ENCODE results near the gene NPIPB6. TPM values are rescaled to one million over a fixed set of nuclear protein-coding genes. Genes with fewer than 3 reads are reported as not detected.
"Not testable (repeated sequence)": the region's sequence is repeated elsewhere in the genome, so short reads cannot be mapped to it uniquely, and the experiment has no call there.

NPIPB6 gene
- total and polyA plus RNA-seq, 2 donors (not counting 1 experiment from before 2014, with no cell fraction given) = 2.1 to 5.8 TPM

DNA sequence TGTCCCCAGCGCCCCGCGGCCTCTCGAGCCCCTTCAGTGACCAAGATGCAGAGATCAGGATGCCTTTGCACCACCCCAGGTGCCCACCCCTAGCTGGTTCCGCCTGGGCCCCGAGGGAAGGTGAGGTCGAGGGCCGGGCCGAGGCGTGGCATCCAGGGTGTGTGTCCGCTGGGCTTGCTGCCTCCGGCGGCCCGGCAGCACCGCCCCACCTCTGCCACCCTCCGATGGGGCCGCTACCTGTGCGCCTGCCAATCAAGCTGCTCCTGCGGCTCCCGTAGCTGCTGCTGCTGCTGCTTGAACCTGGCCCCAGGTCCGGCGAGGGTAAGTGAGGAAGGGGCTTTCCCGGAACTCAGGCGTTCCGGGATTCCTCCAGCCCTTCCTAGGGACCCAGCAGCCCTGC is 11.0 kb upstream of the NPIPB6 start:
- DNase-seq; H3K4me3 Mint-ChIP-seq; H3K4me2 ChIP-seq (replicated peaks; ENCODE audit: low read depth, low read length, poor library complexity, severe bottlenecking); H3K9ac ChIP-seq (ENCODE audit: low read length); H3K27me3 Mint-ChIP-seq; H3K27me3 ChIP-seq (replicated peaks in 1 of 4; ENCODE audit: control extremely low read depth in 1 of 4, control insufficient read depth in 3 of 4, insufficient read depth in 4 of 4, low read length in 3 of 4); H3K4me3 ChIP-seq (ENCODE audit: control extremely low read depth in 1 of 5, extremely low read depth in 1 of 5, insufficient read depth in 1 of 5, low read depth in 2 of 5, low read length in 4 of 5); H3K9me3 ChIP-seq (ENCODE audit: control extremely low read depth in 1 of 3, control insufficient read depth in 2 of 3, insufficient read depth in 1 of 3, low read length in 2 of 3); POLR2A ChIA-PET; H2AFZ ChIP-seq (ENCODE audit: insufficient read depth, low read depth, low read length, poor library complexity, severe bottlenecking); ATAC-seq (ENCODE audit: low read depth); H3K27ac ChIP-seq (ENCODE audit: low read length in 2 of 2); H4K20me1 ChIP-seq (ENCODE audit: control insufficient read depth, insufficient read depth, low read length, poor library complexity, severe bottlenecking); intact Hi-C loops (cut with micrococcal nuclease); H3K27ac Mint-ChIP-seq; H3K79me2 ChIP-seq (ENCODE audit: control insufficient read depth, insufficient read depth, low read length); CTCF ChIA-PET; H3K4me1 Mint-ChIP-seq; H3K4me1 ChIP-seq (ENCODE audit: control insufficient read depth in 2 of 2, insufficient read depth in 2 of 2, low read length in 2 of 2); H3K36me3 ChIP-seq (replicated peaks in 1 of 2; ENCODE audit: control extremely low read depth in 1 of 2, control insufficient read depth in 1 of 2, extremely low read depth in 1 of 2, insufficient read depth in 2 of 2, low read length in 1 of 2); H3K9me3 Mint-ChIP-seq (ENCODE audit: insufficient read depth): not testable (repeated sequence)
- no CpG with 5 or more reads among the region's 25 CpGs for WGBS (ENCODE audit: insufficient coverage)

GRCh38 chr16:28367926-28368325 is 4.6 kb upstream of the NPIPB6 start:
- intact Hi-C loops (cut with micrococcal nuclease); H3K4me1 Mint-ChIP-seq: not testable (repeated sequence)

DNA sequence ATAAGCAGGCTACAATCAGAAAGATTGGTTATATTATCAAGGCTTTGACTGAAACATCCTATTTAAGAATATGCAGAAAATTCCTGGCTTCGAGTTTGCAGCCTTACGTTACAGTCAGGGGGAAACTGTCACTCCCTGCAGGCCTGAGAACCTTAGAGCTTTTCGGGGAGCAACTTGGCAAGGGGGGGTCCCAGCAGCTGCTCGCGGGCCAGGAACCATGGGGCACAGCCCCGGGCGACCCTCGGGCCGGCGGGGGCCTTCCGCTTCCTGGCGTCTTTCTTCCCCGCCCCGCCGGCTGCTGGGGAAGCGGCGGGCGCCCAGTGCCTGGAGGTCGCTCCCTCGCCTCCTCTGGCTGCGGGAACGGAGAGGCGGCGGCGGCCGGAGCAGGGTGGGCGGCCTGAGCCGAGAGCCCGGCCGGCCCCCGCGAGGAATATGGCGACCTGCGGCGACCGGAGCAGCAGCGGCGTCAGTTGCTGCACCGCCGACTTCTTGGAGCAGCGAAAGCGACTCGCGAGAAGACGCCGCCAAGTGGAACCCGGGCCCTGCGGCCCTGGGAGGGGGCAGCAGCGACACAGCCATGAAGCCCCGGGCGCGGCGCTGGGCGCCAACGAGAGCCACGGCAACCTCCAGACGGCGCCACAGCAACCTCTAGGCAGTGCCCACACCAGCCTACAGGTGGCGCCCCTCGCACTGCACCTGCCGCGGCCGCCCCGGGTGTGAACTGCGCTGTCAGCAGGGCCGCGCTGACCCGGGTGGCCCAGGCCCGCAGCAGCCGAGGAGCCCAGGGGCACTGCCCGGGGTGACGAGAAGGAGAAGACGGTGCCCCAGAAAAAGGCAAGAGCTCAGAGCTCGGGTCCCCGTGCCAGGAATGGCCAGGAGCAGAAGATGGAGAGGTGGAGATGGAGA is 1.2 kb upstream of the NPIPB6 start:
- H3K79me2 ChIP-seq (ENCODE audit: control insufficient read depth, insufficient read depth, low read length); POLR2A ChIA-PET; H3K27ac ChIP-seq (ENCODE audit: low read length in 2 of 2); H4K20me1 ChIP-seq (ENCODE audit: control insufficient read depth, insufficient read depth, low read length, poor library complexity, severe bottlenecking); DNase-seq; H3K9ac ChIP-seq (ENCODE audit: low read length); H3K4me3 Mint-ChIP-seq; H3K4me1 Mint-ChIP-seq; H3K4me2 ChIP-seq (replicated peaks; ENCODE audit: low read depth, low read length, poor library complexity, severe bottlenecking); H3K36me3 ChIP-seq (replicated peaks in 1 of 2; ENCODE audit: control extremely low read depth in 1 of 2, control insufficient read depth in 1 of 2, extremely low read depth in 1 of 2, insufficient read depth in 2 of 2, low read length in 1 of 2); CTCF ChIA-PET; H3K27ac Mint-ChIP-seq; H3K4me3 ChIP-seq (ENCODE audit: control extremely low read depth in 1 of 5, extremely low read depth in 1 of 5, insufficient read depth in 1 of 5, low read depth in 2 of 5, low read length in 4 of 5); H3K27me3 ChIP-seq (replicated peaks in 1 of 4; ENCODE audit: control extremely low read depth in 1 of 4, control insufficient read depth in 3 of 4, insufficient read depth in 4 of 4, low read length in 3 of 4); H2AFZ ChIP-seq (ENCODE audit: insufficient read depth, low read depth, low read length, poor library complexity, severe bottlenecking); intact Hi-C loops (cut with micrococcal nuclease); H3K9me3 Mint-ChIP-seq (ENCODE audit: insufficient read depth); H3K27me3 Mint-ChIP-seq; H3K9me3 ChIP-seq (ENCODE audit: control extremely low read depth in 1 of 3, control insufficient read depth in 2 of 3, insufficient read depth in 1 of 3, low read length in 2 of 3); H3K4me1 ChIP-seq (ENCODE audit: control insufficient read depth in 2 of 2, insufficient read depth in 2 of 2, low read length in 2 of 2): not testable (repeated sequence)
- ATAC-seq (ENCODE audit: low read depth) = peak; percentile 99
- WGBS (ENCODE audit: insufficient coverage) = no CpG with 5 or more reads among the region's 75 CpGs

More at GRCh38 chr16:28367926-28368325, 4.6 kb upstream of the NPIPB6 start:
- H3K27me3 ChIP-seq (replicated peaks in 1 of 4; ENCODE audit: control extremely low read depth in 1 of 4, control insufficient read depth in 3 of 4, insufficient read depth in 4 of 4, low read length in 3 of 4); H4K20me1 ChIP-seq (ENCODE audit: control insufficient read depth, insufficient read depth, low read length, poor library complexity, severe bottlenecking); H2AFZ ChIP-seq (ENCODE audit: insufficient read depth, low read depth, low read length, poor library complexity, severe bottlenecking); H3K4me3 Mint-ChIP-seq; ATAC-seq (ENCODE audit: low read depth); H3K79me2 ChIP-seq (ENCODE audit: control insufficient read depth, insufficient read depth, low read length); H3K9me3 ChIP-seq (ENCODE audit: control extremely low read depth in 1 of 3, control insufficient read depth in 2 of 3, insufficient read depth in 1 of 3, low read length in 2 of 3); CTCF ChIA-PET; H3K9ac ChIP-seq (ENCODE audit: low read length); H3K4me3 ChIP-seq (ENCODE audit: control extremely low read depth in 1 of 5, extremely low read depth in 1 of 5, insufficient read depth in 1 of 5, low read depth in 2 of 5, low read length in 4 of 5); H3K4me1 ChIP-seq (ENCODE audit: control insufficient read depth in 2 of 2, insufficient read depth in 2 of 2, low read length in 2 of 2); POLR2A ChIA-PET; H3K4me2 ChIP-seq (replicated peaks; ENCODE audit: low read depth, low read length, poor library complexity, severe bottlenecking); H3K27ac Mint-ChIP-seq; H3K9me3 Mint-ChIP-seq (ENCODE audit: insufficient read depth); H3K27ac ChIP-seq (ENCODE audit: low read length in 2 of 2); H3K27me3 Mint-ChIP-seq; H3K36me3 ChIP-seq (replicated peaks in 1 of 2; ENCODE audit: control extremely low read depth in 1 of 2, control insufficient read depth in 1 of 2, extremely low read depth in 1 of 2, insufficient read depth in 2 of 2, low read length in 1 of 2): not testable (repeated sequence)
- 26% methylated on average over 6 of the region's 32 CpGs for WGBS (ENCODE audit: insufficient coverage)
- DNase-seq = peak; percentile 7

- H2AFZ ChIP-seq (ENCODE audit: insufficient read depth, low read depth, low read length, poor library complexity, severe bottlenecking); intact Hi-C loops (cut with micrococcal nuclease); POLR2A ChIA-PET; H3K4me3 Mint-ChIP-seq; H3K27me3 Mint-ChIP-seq; H3K27me3 ChIP-seq (replicated peaks in 1 of 4; ENCODE audit: control extremely low read depth in 1 of 4, control insufficient read depth in 3 of 4, insufficient read depth in 4 of 4, low read length in 3 of 4); H3K9me3 Mint-ChIP-seq (ENCODE audit: insufficient read depth); H3K9ac ChIP-seq (ENCODE audit: low read length); H3K79me2 ChIP-seq (ENCODE audit: control insufficient read depth, insufficient read depth, low read length); H3K4me1 Mint-ChIP-seq; H4K20me1 ChIP-seq (ENCODE audit: control insufficient read depth, insufficient read depth, low read length, poor library complexity, severe bottlenecking); H3K4me2 ChIP-seq (replicated peaks; ENCODE audit: low read depth, low read length, poor library complexity, severe bottlenecking); H3K27ac ChIP-seq (ENCODE audit: low read length in 2 of 2); H3K4me1 ChIP-seq (ENCODE audit: control insufficient read depth in 2 of 2, insufficient read depth in 2 of 2, low read length in 2 of 2); H3K27ac Mint-ChIP-seq; CTCF ChIA-PET; H3K4me3 ChIP-seq (ENCODE audit: control extremely low read depth in 1 of 5, extremely low read depth in 1 of 5, insufficient read depth in 1 of 5, low read depth in 2 of 5, low read length in 4 of 5); H3K9me3 ChIP-seq (ENCODE audit: control extremely low read depth in 1 of 3, control insufficient read depth in 2 of 3, insufficient read depth in 1 of 3, low read length in 2 of 3); H3K36me3 ChIP-seq (replicated peaks in 1 of 2; ENCODE audit: control extremely low read depth in 1 of 2, control insufficient read depth in 1 of 2, extremely low read depth in 1 of 2, insufficient read depth in 2 of 2, low read length in 1 of 2); ATAC-seq (ENCODE audit: low read depth): not testable (repeated sequence)
- no CpG with 5 or more reads among the region's 5 CpGs for WGBS (ENCODE audit: insufficient coverage)
- peak; percentile 26 for DNase-seq
These were observed 708 bp downstream of the NPIPB6 start for GRCh38 chr16:28362600-28362999.

Measured in B cell (primary cell).